ENCODE results near the gene PEX26.
"Not testable (repeated sequence)": the region's sequence is repeated elsewhere in the genome, so short reads cannot be mapped to it uniquely, and the experiment has no call there.

The PEX26 gene

GRCh38 chr22:18035751-18036150 lies 42.0 kb upstream of the PEX26 start:
- Histone ChIP-seq H3K27me3 (no peaks in the 10 kb centered on the region), H3K4me3 (no peak overlapping the region), H3K4me1 (peaks cover 8 to 14% (median 10%) of the 10 kb centered on the region in 10 experiments; a peak in 16 of 20 replicates), H3K27ac (no peak overlapping the region), H3K9ac (no peak overlapping the region), H3K4me2 (no peak overlapping the region), H3K9me3 (replicated peaks in 1 of 11) (0 out of 22 replicates have a peak, but pooled peaks cover 0 to 4% (median 0%) of the 10 kb centered on the region in 11 experiments), H4K20me1 (no peaks in the 10 kb centered on the region), H3K36me3 (no peaks in the 10 kb centered on the region)
- TF ChIP-seq Cebpa-rat (IDR thresholded peaks at IDR 0.05), result no peak

- not testable (repeated sequence) for H3K27me3 ChIP-seq, H3K9ac ChIP-seq, H3K4me1 ChIP-seq, H3K4me3 ChIP-seq, H3K27ac ChIP-seq, H3K4me2 ChIP-seq, H3K36me3 ChIP-seq, H4K20me1 ChIP-seq
- peaks cover 6 to 20% (median 10%) of the 10 kb centered on the region in 11 experiments; a peak in 17 of 22 replicates for H3K9me3 ChIP-seq (replicated peaks in 1 of 11)
These were observed 36.9 kb upstream of the PEX26 start for GRCh38 chr22:18040898-18041297.

- H3K27ac ChIP-seq, result no peak overlapping the region
- no peak overlapping the region for H3K4me3 ChIP-seq
- H4K20me1 ChIP-seq, result no peaks in the 10 kb centered on the region
- 0 out of 20 replicates have a peak, but pooled peaks cover 0 to 6% (median 0%) of the 10 kb centered on the region in 10 experiments for H3K4me1 ChIP-seq
- TF ChIP-seq Cebpa-rat (IDR thresholded peaks at IDR 0.05), result no peak
- H3K9ac ChIP-seq, result no peak overlapping the region
- H3K27me3 ChIP-seq, result no peaks in the 10 kb centered on the region
- no peak overlapping the region for H3K4me2 ChIP-seq
- H3K36me3 ChIP-seq, result no peaks in the 10 kb centered on the region
- H3K9me3 ChIP-seq (replicated peaks in 1 of 11), result peaks cover 6 to 20% (median 10%) of the 10 kb centered on the region in 11 experiments; a peak in 17 of 22 replicates
These were observed 35.1 kb upstream of the PEX26 start for GRCh38 chr22:18042685-18043084.

- no peak for TF ChIP-seq Cebpa-rat (IDR thresholded peaks at IDR 0.05)
- H3K4me2 ChIP-seq, result peak overlapping the region in 2 of 11 experiments; percentile 0 to 10; a peak in 1 of 22 replicates
These were observed 33.1 kb upstream of the PEX26 start for GRCh38 chr22:18044548-18045271.

GRCh38 chr22:18045794-18046193 lies 32.0 kb upstream of the PEX26 start:
- Histone ChIP-seq H3K27me3 (no peaks in the 10 kb centered on the region), H3K9me3 (replicated peaks in 1 of 11) (peaks cover 6 to 20% (median 10%) of the 10 kb centered on the region in 11 experiments; a peak in 17 of 22 replicates), H3K4me3 (no peak overlapping the region), H3K27ac (no peak overlapping the region), H3K4me1 (0 out of 20 replicates have a peak, but pooled peaks cover 0 to 6% (median 0%) of the 10 kb centered on the region in 10 experiments), H4K20me1 (no peaks in the 10 kb centered on the region), H3K4me2 (0 out of 22 replicates have a peak overlapping the region, but pooled peaks of 1 of the 11 experiments have one; percentile 0), H3K36me3 (no peaks in the 10 kb centered on the region), H3K9ac (no peak overlapping the region)
- peak in 2 of 11 experiments; percentile 19 to 25; a peak in 1 of 22 replicates for TF ChIP-seq Cebpa-rat (IDR thresholded peaks at IDR 0.05)

More at GRCh38 chr22:18044548-18045271, 33.1 kb upstream of the PEX26 start:
- no peaks in the 10 kb centered on the region for H4K20me1 ChIP-seq
- H3K9ac ChIP-seq, result no peak overlapping the region
- 0 out of 20 replicates have a peak, but pooled peaks cover 0 to 6% (median 0%) of the 10 kb centered on the region in 10 experiments for H3K4me1 ChIP-seq
- H3K4me3 ChIP-seq, result no peak overlapping the region
- H3K27me3 ChIP-seq, result no peaks in the 10 kb centered on the region
- H3K36me3 ChIP-seq, result no peaks in the 10 kb centered on the region
- no peak overlapping the region for H3K27ac ChIP-seq
- peaks cover 6 to 20% (median 10%) of the 10 kb centered on the region in 11 experiments; a peak in 17 of 22 replicates for H3K9me3 ChIP-seq (replicated peaks in 1 of 11)

GRCh38 chr22:18048041-18048440 lies 29.7 kb upstream of the PEX26 start:
- H3K4me1 ChIP-seq, result 0 out of 20 replicates have a peak, but pooled peaks cover 0 to 6% (median 0%) of the 10 kb centered on the region in 10 experiments
- no peak overlapping the region for H3K27ac ChIP-seq
- no peaks in the 10 kb centered on the region for H3K36me3 ChIP-seq
- H3K9ac ChIP-seq, result no peak overlapping the region
- no peak overlapping the region for H3K4me3 ChIP-seq
- TF ChIP-seq Cebpa-rat (IDR thresholded peaks at IDR 0.05), result no peak
- no peaks in the 10 kb centered on the region for H4K20me1 ChIP-seq
- H3K27me3 ChIP-seq, result no peaks in the 10 kb centered on the region
- no peak overlapping the region for H3K4me2 ChIP-seq
- H3K9me3 ChIP-seq (replicated peaks in 1 of 11), result peaks cover 0 to 4% (median 0%) of the 10 kb centered on the region in 11 experiments; a peak in 2 of 22 replicates

GRCh38 chr22:18048441-18048898 lies 29.3 kb upstream of the PEX26 start:
- Histone ChIP-seq H3K9ac (no peak overlapping the region), H3K27me3 (no peaks in the 10 kb centered on the region), H3K27ac (no peak overlapping the region), H3K4me2 (no peak overlapping the region), H3K36me3 (no peaks in the 10 kb centered on the region), H3K4me3 (no peak overlapping the region), H3K4me1 (0 out of 20 replicates have a peak, but pooled peaks cover 0 to 6% (median 0%) of the 10 kb centered on the region in 10 experiments), H4K20me1 (no peaks in the 10 kb centered on the region), H3K9me3 (replicated peaks in 1 of 11) (0 out of 22 replicates have a peak, but pooled peaks cover 0 to 3% (median 0%) of the 10 kb centered on the region in 11 experiments)
- TF ChIP-seq Cebpa-rat (IDR thresholded peaks at IDR 0.05), result no peak

GRCh38 chr22:18050065-18050464 lies 27.7 kb upstream of the PEX26 start:
- no peaks in the 10 kb centered on the region for H3K27me3 ChIP-seq
- no peak for TF ChIP-seq Cebpa-rat (IDR thresholded peaks at IDR 0.05)
- no peak overlapping the region for H3K4me2 ChIP-seq
- H3K36me3 ChIP-seq, result no peaks in the 10 kb centered on the region
- 0 out of 20 replicates have a peak, but pooled peaks cover 0 to 6% (median 0%) of the 10 kb centered on the region in 10 experiments for H3K4me1 ChIP-seq
- H3K4me3 ChIP-seq, result no peak overlapping the region
- no peak overlapping the region for H3K9ac ChIP-seq
- no peak overlapping the region for H3K27ac ChIP-seq
- H3K9me3 ChIP-seq (replicated peaks in 1 of 11), result 0 out of 22 replicates have a peak, but pooled peaks cover 0 to 7% (median 0%) of the 10 kb centered on the region in 11 experiments
- no peaks in the 10 kb centered on the region for H4K20me1 ChIP-seq

- H3K4me3 ChIP-seq; H4K20me1 ChIP-seq; H3K4me1 ChIP-seq; H3K9ac ChIP-seq; H3K36me3 ChIP-seq; H3K27ac ChIP-seq; H3K27me3 ChIP-seq; H3K4me2 ChIP-seq; H3K9me3 ChIP-seq (replicated peaks in 1 of 11): not testable (repeated sequence)
These were observed 26.7 kb upstream of the PEX26 start for GRCh38 chr22:18051113-18051512.

- H3K4me1 ChIP-seq, result peaks cover 11 to 21% (median 15%) of the 10 kb centered on the region in 10 experiments; a peak in 18 of 20 replicates
- H3K27me3 ChIP-seq; H4K20me1 ChIP-seq; H3K4me2 ChIP-seq; H3K9ac ChIP-seq; H3K4me3 ChIP-seq; H3K36me3 ChIP-seq; H3K9me3 ChIP-seq (replicated peaks in 1 of 11); H3K27ac ChIP-seq: not testable (repeated sequence)
These were observed 24.4 kb upstream of the PEX26 start for GRCh38 chr22:18053216-18053946.

All from BLaER1 treated with 17β-estradiol and CSF1 and Interleukin-3, amounts not matched to agents 10 nM and 100 nM (cell line).